ENCODE results near the gene CEP112.

GRCh38 chr17:66211047-66211810 is 19.3 kb upstream of the CEP112 start:
- TF ChIP-seq CTCF (IDR thresholded peaks at IDR 0.05) (no peak), SIN3A (IDR thresholded peaks at IDR 0.05; ENCODE audit: borderline replicate concordance, insufficient read depth, low read depth, low read length) (no peak), REST (IDR thresholded peaks at IDR 0.05; ENCODE audit: insufficient read depth in 1 of 2, low read depth in 2 of 2, low read length in 1 of 2) (no peak)
